ENCODE measurements around the gene STEAP1B. TPM values are rescaled to one million over a fixed set of nuclear protein-coding genes. Genes with fewer than 3 reads are reported as not detected.

STEAP1B gene
- total RNA-seq, 1 experiment from 2014 or later = not detected

DNA sequence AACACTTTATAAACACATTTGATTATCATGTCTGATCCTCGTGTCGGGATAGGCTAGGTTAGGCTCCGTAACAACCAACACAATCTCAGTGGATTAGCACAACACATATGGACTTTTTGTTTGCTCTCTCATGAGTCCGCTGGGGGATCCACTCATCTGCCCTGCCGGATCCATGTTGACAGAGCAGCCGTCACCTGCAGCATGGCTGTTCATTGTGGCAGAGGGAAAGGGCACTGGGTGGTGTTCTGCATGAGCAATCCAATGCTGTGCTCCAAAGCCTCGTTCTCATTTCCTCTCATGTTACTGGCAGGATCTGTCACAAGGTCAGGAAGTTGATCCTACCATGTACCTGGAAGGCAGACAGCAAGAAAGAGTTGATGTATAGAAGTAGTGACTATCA lies 80.5 kb downstream of the STEAP1B start:
- in situ Hi-C loops (cut with HindIII; ENCODE audit: low pct_unique_long_range_greater_than_20kb, low sequenced_read_pairs) = no loop called here
- no peak for DNase-seq (ENCODE audit: low read depth)

DNA sequence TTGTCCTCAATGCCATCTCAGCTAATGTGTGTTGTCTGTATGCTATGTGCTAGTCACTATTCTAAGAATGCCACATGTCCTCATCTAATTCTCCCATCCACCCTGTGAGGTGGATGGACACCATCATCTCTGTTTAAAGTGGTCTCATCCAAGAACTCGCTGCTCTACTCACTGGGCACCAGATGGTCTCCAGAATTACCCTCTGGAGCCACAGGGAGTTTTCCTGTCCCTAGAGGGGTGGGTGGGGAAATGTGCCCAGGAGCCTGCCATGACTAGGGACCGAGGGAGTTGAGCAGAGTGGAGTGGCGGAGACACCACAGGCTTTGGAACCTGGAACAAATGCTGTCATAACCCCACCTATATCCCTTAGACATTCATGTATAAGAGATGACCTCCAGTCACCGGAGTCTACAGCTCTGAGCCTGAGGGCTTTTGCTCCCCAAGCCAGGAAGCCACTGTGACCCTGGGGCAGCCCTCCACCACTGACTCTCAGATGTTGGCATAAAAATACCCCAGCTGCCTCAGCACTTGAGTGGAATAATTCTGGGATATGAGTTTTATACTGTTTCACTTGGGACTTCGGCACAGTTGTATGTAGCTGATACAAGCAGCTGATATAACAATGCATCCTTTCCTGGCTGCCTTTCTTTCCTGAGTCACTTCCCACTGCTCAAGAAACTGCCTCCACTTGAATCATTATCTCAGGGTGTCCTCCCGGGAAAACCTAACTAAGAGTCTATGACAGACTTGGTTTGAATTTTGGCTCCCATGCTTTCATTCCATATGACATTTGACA lies 81.5 kb downstream of the STEAP1B start:
- in situ Hi-C loops (cut with HindIII; ENCODE audit: low pct_unique_long_range_greater_than_20kb, low sequenced_read_pairs) = no loop called here
- no peak for DNase-seq (ENCODE audit: low read depth)

DNA sequence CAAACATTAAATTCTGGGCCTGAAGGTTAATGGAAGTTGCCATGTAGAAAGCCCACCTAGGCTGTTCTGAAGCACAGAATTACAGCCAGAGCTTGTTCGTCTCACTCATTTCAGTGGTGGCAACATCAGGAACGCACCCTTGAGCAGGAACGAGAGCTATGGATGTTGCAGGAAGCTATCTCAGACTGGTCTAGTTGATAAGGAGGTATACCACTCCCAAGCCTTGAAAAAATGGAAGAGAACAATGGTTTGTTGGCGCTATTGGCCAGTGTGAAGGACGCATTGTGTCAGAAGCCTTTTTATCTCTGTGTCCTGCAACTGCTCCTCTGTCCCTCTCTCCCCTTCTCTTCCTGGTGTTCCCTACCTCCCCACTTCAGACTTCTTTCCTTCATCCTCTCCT lies 82.1 kb downstream of the STEAP1B start:
- in situ Hi-C loops (cut with HindIII; ENCODE audit: low pct_unique_long_range_greater_than_20kb, low sequenced_read_pairs) = no loop called here
- no peak for DNase-seq (ENCODE audit: low read depth)

DNA sequence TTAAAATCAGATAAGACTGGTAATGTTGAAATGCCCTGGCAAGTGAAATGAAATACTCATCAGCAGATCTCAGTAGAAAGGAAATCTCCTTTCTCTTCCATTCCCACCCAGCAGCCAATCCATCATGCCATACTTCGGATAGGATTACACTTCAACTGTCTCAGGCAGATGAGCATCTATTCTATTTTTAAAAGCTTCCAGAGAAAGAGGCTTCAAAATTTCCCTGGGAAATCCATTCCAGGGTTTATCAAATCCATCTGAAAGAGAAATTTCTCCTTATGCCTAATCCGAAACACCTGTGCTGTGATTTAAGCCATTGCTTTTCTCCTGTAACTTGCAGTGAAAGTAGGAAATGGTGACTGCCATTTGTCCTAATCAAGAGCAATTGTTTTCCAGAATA lies 82.6 kb downstream of the STEAP1B start:
- in situ Hi-C loops (cut with HindIII; ENCODE audit: low pct_unique_long_range_greater_than_20kb, low sequenced_read_pairs) = no loop called here
- no peak for DNase-seq (ENCODE audit: low read depth)

DNA sequence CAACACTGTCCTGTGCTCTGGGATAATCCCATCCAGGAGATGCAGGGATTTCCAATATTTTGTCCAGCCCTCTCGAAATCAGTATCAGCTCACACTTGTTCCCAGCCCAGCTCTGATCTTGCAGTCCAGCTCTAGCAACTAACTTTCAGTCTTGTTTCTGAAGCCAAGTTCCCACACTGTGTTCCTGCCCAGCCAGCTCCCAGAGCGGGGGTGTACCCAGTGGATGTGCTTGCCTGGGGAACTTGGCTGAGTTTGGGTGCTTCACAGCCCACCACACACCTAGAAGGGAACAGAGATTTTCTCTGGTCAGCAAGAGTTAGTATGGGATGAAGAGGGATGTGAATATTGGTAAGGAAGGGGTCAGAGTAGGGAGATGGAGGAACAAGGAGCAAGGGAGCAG lies 85.6 kb downstream of the STEAP1B start:
- no peak for DNase-seq (ENCODE audit: low read depth)
- in situ Hi-C loops (cut with HindIII; ENCODE audit: low pct_unique_long_range_greater_than_20kb, low sequenced_read_pairs) = no loop called here

DNA sequence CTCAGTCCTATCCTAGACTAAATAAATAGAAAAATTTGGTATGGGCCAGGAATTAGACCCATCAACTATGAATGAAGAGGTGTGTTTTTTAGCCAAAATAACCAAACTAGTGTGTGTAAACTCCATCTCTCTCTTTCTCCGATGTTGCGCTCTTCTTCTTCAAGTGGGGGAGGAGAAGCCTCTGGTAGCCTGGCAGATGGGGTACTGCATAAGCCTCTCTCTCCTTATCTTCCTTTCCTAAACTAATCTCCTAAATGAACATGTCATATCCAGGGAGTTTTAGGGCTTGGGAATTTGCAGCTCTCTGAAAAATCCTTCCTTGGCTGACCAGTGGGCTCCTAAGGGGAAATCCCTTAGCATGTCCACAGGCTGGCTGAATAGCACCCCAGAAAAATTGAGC lies 86.8 kb downstream of the STEAP1B start:
- in situ Hi-C loops (cut with HindIII; ENCODE audit: low pct_unique_long_range_greater_than_20kb, low sequenced_read_pairs) = no loop called here
- DNase-seq (ENCODE audit: low read depth) = no peak

DNA sequence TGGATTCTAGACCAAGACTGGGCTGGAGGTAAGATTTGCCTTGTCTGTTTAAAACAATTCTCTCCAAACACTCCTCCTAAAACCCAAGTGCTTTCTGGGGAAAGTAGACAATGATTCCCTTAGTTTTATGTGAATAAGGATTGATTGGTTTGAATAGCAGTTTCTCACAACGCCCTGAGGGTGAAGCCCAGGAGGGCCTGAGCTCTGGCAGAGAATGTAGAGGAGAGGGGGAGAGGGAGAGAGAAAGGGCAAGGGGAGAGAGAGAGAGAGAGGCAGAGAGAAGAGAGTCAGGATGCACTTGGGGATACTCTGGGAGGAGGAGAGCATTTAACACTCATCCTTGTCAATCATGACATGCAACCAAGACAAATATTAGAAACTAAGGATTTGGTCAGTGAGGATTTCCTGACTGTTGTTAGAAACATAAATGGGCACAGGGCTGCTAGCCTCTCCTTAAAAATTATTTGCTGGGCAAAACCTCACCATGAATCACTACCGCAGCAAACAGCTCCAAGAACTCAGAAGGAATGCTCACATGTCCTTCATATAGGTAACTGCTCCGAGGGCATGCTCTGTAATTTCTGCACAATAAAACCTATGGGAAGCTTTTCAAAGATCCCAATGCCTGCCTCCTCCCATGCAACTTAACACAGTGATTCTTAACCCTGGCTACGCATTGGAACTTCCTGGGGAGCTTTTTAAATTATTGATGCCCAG lies 87.9 kb downstream of the STEAP1B start:
- in situ Hi-C loops (cut with HindIII; ENCODE audit: low pct_unique_long_range_greater_than_20kb, low sequenced_read_pairs) = no loop called here
- no peak for DNase-seq (ENCODE audit: low read depth)

DNA sequence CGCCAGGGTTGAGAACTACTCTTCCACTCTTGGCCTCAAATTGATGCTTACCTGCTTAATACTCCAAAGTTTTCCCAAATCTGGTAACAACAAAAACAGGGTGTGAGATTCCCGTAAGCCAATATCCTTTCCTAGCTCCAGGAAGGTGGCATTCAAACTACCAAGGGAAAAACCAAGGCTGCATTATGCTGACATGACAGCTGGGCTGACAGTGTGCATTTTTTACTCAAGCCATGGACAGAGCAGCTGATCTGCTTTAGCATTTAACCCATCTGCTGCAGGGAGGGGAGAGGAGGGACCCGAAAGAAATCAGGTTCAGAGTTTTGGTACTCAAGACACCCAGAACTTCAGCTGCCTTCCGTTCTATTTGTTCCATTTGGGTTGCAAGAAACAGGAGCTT lies 93.3 kb downstream of the STEAP1B start:
- in situ Hi-C loops (cut with HindIII; ENCODE audit: low pct_unique_long_range_greater_than_20kb, low sequenced_read_pairs) = no loop called here

DNA sequence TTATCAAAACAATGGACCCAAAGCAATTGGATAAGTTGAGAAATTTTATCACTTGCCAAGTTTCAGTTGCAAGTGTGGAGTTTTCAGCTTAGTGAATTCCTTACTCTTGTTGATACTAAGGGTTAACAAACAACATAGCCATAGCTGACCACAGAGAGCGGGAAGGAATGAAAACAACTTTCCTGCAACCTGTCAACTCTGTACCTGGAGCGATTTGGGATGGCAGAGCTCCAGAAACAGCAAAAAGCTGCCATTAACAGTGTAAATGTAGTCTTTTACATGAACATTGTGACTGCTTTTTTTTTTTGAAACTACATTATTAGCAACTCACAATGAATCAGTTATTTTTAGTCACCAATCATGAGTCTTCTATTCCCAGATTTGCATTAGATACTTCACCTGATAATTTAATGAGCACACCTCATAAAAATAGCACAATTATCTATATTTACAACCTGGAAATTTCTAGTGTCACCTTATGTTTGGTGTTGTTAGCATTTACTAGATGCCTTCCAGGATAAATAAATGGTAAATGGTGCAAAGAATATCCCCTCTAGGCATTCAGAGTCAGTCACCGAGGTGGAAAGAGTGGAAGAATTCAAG lies 95.5 kb downstream of the STEAP1B start:
- peak; percentile 84 for DNase-seq (ENCODE audit: low read depth)
- in situ Hi-C loops (cut with HindIII; ENCODE audit: low pct_unique_long_range_greater_than_20kb, low sequenced_read_pairs) = no loop called here

More for the DNA sequence above, 93.3 kb downstream of the STEAP1B start:
- no peak for DNase-seq (ENCODE audit: low read depth)

DNA sequence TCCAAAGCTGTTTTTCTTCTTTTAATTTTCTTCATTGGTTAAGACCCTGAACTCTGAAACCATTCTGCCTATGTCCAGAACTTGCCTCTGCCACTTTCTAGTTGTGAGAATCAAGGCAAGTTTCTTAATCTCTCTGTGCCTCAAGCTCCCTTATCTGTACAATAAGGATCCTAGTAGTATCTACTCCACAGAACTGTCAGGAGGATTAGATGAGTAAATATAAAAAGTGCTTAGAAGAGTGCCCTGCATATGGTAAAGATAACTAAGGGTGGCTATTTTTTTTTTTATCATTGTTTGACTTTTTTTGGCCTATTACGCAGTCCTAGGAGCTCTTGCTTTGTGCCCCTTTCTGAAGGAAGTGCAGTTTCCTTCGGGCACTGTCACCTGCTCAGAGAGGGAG lies 96.6 kb downstream of the STEAP1B start:
- no peak for DNase-seq (ENCODE audit: low read depth)
- in situ Hi-C loops (cut with HindIII; ENCODE audit: low pct_unique_long_range_greater_than_20kb, low sequenced_read_pairs) = no loop called here

DNA sequence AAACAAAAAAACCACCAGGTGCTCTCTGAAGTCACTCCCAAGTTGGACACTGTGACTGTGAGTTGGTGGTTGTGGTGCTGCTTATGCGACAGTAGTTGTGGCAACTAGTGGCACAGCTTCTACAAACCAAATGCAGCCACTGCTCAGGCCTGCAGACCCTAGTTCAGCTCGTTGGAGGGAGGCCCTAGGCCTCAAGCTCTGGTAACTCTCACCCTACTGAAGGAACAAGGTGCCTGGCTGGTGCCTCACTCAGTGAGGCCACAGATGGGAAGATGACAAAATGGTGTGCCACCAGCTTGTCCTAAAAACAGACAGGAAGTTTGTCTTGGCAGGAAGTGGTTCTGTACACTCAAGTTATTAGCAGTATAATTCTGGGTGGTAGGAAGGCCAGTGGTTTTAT lies 97.7 kb downstream of the STEAP1B start:
- no peak for DNase-seq (ENCODE audit: low read depth)
- in situ Hi-C loops (cut with HindIII; ENCODE audit: low pct_unique_long_range_greater_than_20kb, low sequenced_read_pairs) = no loop called here

DNA sequence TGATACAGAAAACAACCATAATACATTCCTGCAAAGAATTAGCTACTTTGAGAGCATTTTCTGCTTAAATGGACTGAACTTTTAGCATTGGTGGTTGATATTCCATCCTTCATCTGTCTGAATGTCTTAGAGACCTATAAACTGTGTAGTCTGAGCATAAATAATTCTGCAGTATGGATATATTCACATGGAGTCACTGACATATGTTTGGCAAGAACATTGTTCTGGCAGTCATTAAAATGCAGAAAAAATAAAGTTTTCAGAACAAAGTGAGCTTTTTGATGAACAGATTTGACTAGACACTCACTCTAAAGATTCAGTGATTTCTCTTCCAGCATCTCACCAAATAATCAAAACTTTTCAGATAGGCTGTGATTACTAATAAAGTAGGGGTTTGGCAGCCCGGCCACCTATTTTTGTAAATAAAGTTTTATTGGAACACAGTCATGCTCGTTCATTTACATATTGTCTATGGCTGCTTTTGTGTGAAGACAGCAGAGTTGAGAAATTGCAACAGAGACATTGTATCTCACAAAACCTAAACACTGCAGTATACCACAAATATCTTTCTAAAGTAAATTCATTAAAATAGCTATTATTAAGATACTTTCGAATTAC lies 98.9 kb downstream of the STEAP1B start:
- in situ Hi-C loops (cut with HindIII; ENCODE audit: low pct_unique_long_range_greater_than_20kb, low sequenced_read_pairs) = no loop called here
- no peak for DNase-seq (ENCODE audit: low read depth)

DNA sequence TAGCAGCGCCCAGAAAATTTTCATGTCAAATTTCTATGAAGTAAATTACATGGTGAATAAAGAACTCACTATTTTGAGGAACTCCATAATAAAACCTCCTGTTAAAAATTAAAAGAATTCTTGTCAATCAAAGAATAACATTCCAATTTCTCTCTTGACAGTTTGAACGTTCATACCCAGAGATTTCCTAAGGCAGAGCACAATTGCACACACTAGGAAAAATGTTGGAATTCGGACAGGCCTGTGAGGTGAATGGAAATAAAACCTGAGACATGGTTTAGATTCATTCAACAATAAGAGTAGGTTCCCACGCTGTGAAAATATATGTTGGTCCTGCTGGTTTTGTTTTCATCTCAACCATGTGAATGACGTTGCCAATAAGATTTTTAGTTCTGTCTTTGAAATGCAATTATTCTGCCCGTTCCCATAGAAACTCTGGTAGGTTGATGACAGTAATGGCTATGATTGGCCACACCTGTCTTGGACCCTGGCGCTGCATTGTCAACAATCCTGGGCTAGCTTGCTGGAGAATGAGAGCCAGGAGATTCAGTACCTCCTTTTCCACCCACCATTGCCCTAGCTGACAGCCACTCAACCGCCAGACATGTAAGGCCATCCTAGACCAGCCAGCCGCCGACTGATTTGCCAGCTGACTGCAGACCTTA lies 99.7 kb downstream of the STEAP1B start:
- in situ Hi-C loops (cut with HindIII; ENCODE audit: low pct_unique_long_range_greater_than_20kb, low sequenced_read_pairs) = no loop called here
- no peak for DNase-seq (ENCODE audit: low read depth)

DNA sequence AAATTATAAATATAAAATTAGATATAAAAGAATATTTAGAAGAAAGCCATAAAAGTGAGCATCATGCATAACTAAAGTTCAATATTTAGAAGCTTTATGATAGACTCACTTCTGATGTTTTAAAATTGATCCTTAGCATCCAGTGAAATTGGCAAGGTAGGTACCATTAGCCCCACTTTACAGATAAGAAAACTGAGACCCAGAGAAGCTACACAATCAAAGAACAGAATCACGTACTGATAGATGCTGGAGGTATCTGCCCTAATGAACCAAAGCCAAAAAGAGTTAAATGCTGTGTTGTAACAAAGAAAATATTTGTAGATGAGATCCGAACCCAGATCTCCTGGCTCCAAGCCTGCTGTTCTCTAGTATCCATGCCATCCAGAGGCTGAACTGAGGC lies 100.4 kb downstream of the STEAP1B start:
- in situ Hi-C loops (cut with HindIII; ENCODE audit: low pct_unique_long_range_greater_than_20kb, low sequenced_read_pairs) = no loop called here
- no peak for DNase-seq (ENCODE audit: low read depth)

DNA sequence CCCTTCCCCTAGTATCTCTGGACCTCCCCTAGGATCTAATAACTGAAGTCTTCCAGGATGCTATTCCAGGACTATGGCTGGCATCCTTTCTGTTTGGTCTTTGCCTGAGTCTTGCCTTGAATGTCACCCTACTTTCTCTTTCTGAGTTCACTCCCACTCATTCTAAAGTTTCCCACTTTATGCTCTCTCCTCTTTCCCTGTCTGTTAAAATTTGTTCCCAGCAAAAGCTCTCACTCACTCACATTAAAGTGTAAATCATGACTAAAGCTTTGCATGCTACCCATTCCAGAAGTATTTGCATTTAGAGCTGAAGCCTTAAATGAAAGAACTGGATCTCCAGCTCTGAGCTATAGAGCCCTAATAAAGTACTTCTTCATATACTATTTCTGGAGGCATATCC lies 100.9 kb downstream of the STEAP1B start:
- in situ Hi-C loops (cut with HindIII; ENCODE audit: low pct_unique_long_range_greater_than_20kb, low sequenced_read_pairs) = no loop called here
- DNase-seq (ENCODE audit: low read depth) = no peak

DNA sequence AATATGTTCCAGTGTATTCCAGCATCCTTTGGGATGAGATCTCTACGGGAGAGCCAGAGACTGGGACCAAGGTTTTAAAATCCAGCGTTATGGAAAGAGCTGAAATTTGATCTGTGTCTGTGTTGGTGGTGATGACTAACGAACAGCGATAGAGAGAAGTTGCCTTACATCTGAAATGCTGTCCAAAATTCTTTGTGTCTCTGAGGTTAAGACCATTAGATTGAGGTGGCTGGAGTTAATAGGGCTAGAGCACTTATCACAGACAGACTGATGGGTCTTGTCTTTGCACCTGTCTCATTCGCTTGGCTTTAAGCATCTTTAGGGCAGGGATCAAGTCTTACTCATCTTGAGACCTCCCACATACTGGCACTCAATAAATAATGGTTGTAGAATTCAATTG lies 102.0 kb downstream of the STEAP1B start:
- in situ Hi-C loops (cut with HindIII; ENCODE audit: low pct_unique_long_range_greater_than_20kb, low sequenced_read_pairs) = no loop called here
- DNase-seq (ENCODE audit: low read depth) = no peak

DNA sequence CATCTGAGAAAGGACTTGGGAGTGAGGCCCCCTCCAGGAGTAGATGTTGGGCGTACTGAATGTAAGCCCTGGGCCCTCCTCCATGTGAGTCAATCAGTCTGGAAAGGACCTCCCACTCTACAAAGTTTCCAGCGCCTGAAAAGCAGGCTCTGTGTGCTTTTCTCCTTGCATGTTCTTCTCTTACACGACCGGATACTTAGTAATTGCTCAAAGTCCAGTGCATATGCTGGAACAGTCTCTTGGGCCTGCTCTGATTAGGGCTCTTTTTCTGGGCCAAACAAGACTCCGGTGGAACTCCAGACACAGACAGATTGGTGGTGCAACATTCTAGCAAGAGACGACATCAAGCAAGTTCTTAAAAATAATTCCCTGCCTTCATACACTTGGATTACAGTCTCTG lies 104.8 kb downstream of the STEAP1B start:
- no peak for DNase-seq (ENCODE audit: low read depth)
- in situ Hi-C loops (cut with HindIII; ENCODE audit: low pct_unique_long_range_greater_than_20kb, low sequenced_read_pairs) = no loop called here

DNA sequence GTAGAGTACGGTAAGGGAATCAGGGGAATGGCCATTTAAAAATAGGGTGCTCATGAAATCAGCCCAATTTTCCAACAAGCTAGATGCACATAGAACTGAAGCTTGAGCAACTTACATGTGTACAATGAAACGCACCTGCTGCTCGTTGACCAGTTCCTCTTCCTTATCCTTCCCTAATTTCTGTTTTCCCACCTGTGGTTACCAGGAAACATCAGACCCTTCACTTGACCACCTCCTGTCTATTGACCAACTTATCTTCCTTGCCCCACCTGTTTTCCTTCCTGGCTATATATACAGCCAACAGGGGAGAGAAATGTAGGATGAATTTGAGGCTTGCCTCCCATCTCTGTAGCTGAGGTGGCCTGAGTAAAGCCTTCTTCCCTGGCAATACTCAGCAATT lies 105.2 kb downstream of the STEAP1B start:
- in situ Hi-C loops (cut with HindIII; ENCODE audit: low pct_unique_long_range_greater_than_20kb, low sequenced_read_pairs) = no loop called here
- no peak for DNase-seq (ENCODE audit: low read depth)

Data from Caki2 (cell line).